H9 (cell line): ENCODE results near the gene CDH13. TPM values are rescaled to one million over a fixed set of nuclear protein-coding genes. Genes with fewer than 3 reads are reported as not detected.

ENCODE experiments used
- DNase-seq: peaks from one replicate; pipeline ENCODE4 v3.0.0-alpha.2; 2017
- H2AFZ ChIP-seq: one replicate; pipeline ENCODE4 v1.6.1; 2013; ENCODE audit warnings: mild to moderate bottlenecking, low read length, control low read depth, moderate library complexity
- H2AK5ac ChIP-seq: 2 replicates; pipeline ENCODE4 v1.6.1; 2013; ENCODE audit warnings: low read length, control low read depth, mixed read lengths; ENCODE audit not compliant: insufficient read length
- H2BK120ac ChIP-seq: one replicate; pipeline ENCODE4 v1.6.1; 2013; ENCODE audit warnings: low read depth, mild to moderate bottlenecking, low read length, control low read depth, inconsistent platforms; ENCODE audit not compliant: poor library complexity, severe bottlenecking
- H2BK12ac ChIP-seq: 2 replicates; pipeline ENCODE4 v1.6.1; 2013; ENCODE audit warnings: low read length, control low read depth, mixed read lengths, low read depth; ENCODE audit not compliant: insufficient read length
- H2BK15ac ChIP-seq: 2 replicates; pipeline ENCODE4 v1.6.1; 2013; ENCODE audit warnings: low read depth, low read length, control low read depth
- H2BK20ac ChIP-seq: one replicate; pipeline ENCODE4 v1.6.1; 2013; ENCODE audit warnings: low read depth, mild to moderate bottlenecking, low read length, control low read depth, inconsistent platforms; ENCODE audit not compliant: poor library complexity, severe bottlenecking
- H2BK5ac ChIP-seq: 2 replicates; pipeline ENCODE4 v1.6.1; 2013; ENCODE audit warnings: low read length, control low read depth, mixed read lengths; ENCODE audit not compliant: insufficient read length
- H3K14ac ChIP-seq: 2 replicates; pipeline ENCODE4 v1.6.1; 2013; ENCODE audit warnings: low read length, control low read depth; ENCODE audit not compliant: insufficient read depth
- H3K18ac ChIP-seq: 2 replicates; pipeline ENCODE4 v1.6.1; 2013; ENCODE audit warnings: low read depth, mild to moderate bottlenecking, mixed read lengths, low read length, control low read depth; ENCODE audit not compliant: insufficient read length
- H3K23ac ChIP-seq: 2 replicates; pipeline ENCODE4 v1.6.1; 2013; ENCODE audit warnings: low read length, control low read depth, mixed read lengths, low read depth; ENCODE audit not compliant: insufficient read length
- H3K23me2 ChIP-seq: 2 replicates; pipeline ENCODE4 v1.6.1; 2013; ENCODE audit warnings: low read depth, mild to moderate bottlenecking, mixed read lengths, low read length, control low read depth; ENCODE audit not compliant: insufficient read length, poor library complexity, severe bottlenecking
- H3K27ac ChIP-seq: 2 replicates; pipeline ENCODE4 v1.5.1; 2013; ENCODE audit warnings: low read length, control low read depth, mixed read lengths, low read depth; ENCODE audit not compliant: insufficient read length
- H3K27me3 ChIP-seq: 2 replicates; pipeline ENCODE4 v1.6.1; 2013; ENCODE audit warnings: low read length, control low read depth, inconsistent platforms; ENCODE audit not compliant: insufficient read depth
- H3K4ac ChIP-seq: 2 replicates; pipeline ENCODE4 v1.6.1; 2013; ENCODE audit warnings: low read depth, mild to moderate bottlenecking, control low read depth, inconsistent platforms, low read length, moderate library complexity
- H3K4me1 ChIP-seq: 2 replicates; pipeline ENCODE4 v1.6.1; 2013; ENCODE audit warnings: low read length, control low read depth, inconsistent platforms; ENCODE audit not compliant: insufficient read depth
- H3K4me2 ChIP-seq: 2 replicates; pipeline ENCODE4 v1.6.1; 2013; ENCODE audit warnings: low read length, control low read depth, mixed read lengths; ENCODE audit not compliant: insufficient read length, insufficient read depth
- H3K56ac ChIP-seq: 2 replicates; pipeline ENCODE4 v1.6.1; 2013; ENCODE audit warnings: low read depth, mild to moderate bottlenecking, mixed read lengths, low read length, control low read depth; ENCODE audit not compliant: insufficient read length
- H3K79me1 ChIP-seq: 2 replicates; pipeline ENCODE4 v1.6.1; 2013; ENCODE audit warnings: low read depth, mild to moderate bottlenecking, moderate library complexity, low read length, control low read depth, inconsistent platforms; ENCODE audit not compliant: insufficient read depth, poor library complexity, severe bottlenecking
- H3K79me2 ChIP-seq: 2 replicates; pipeline ENCODE4 v1.6.1; 2013; ENCODE audit warnings: low read length, control low read depth, inconsistent platforms; ENCODE audit not compliant: insufficient read depth
- H3K9ac ChIP-seq: 2 replicates; pipeline ENCODE4 v1.6.1; 2013; ENCODE audit warnings: low read length, control low read depth, mixed read lengths; ENCODE audit not compliant: insufficient read length; ENCODE audit errors: extremely low read depth
- H3K9me3 ChIP-seq: one replicate; pipeline ENCODE4 v1.6.1; 2013; ENCODE audit warnings: low read depth, low read length, inconsistent platforms; ENCODE audit not compliant: control insufficient read depth
- H3T11ph ChIP-seq: one replicate; pipeline ENCODE4 v1.6.1; 2013; ENCODE audit warnings: mild to moderate bottlenecking, low read length, control low read depth, inconsistent platforms
- H4K20me1 ChIP-seq: one replicate; pipeline ENCODE4 v1.6.1; 2013; ENCODE audit not compliant: control insufficient read depth, insufficient read length, insufficient read depth
- H4K5ac ChIP-seq: 2 replicates; pipeline ENCODE4 v1.6.1; 2013; ENCODE audit warnings: low read depth, mild to moderate bottlenecking, mixed read lengths, low read length, control low read depth; ENCODE audit not compliant: insufficient read length
- H4K8ac ChIP-seq: replicated peaks from 2 replicates; pipeline ENCODE4 v1.6.1; 2013; ENCODE audit warnings: low read length, control low read depth, mixed read lengths, low read depth; ENCODE audit not compliant: insufficient read length
- H4K91ac ChIP-seq: 2 replicates; pipeline ENCODE4 v1.6.1; 2013; ENCODE audit warnings: low read depth, mild to moderate bottlenecking, moderate library complexity, mixed read lengths, low read length, control low read depth; ENCODE audit not compliant: insufficient read length
- H3K27ac Mint-ChIP-seq, 3 experiments: 2 replicates in 2 of 3; 3 replicates in 1 of 3; pipeline ENCODE4 v1.8.0; 2020 to 2021; ENCODE audit warnings: mixed read lengths in 3 of 3, mild to moderate bottlenecking in 1 of 3, moderate library complexity in 1 of 3
- H3K27me3 Mint-ChIP-seq: 2 replicates; pipeline ENCODE4 v1.8.0; 2021; ENCODE audit warnings: low read depth, mild to moderate bottlenecking, moderate library complexity, mixed read lengths
- H3K36me3 Mint-ChIP-seq, 3 experiments: 2 replicates in 2 of 3; 3 replicates in 1 of 3; pipeline ENCODE4 v1.8.0; 2020 to 2021; ENCODE audit warnings: low read depth in 3 of 3, mixed read lengths in 3 of 3; ENCODE audit not compliant: insufficient read depth in 1 of 3
- H3K4me1 Mint-ChIP-seq, 2 experiments: 2 replicates each; pipeline ENCODE4 v1.8.0; 2020; ENCODE audit warnings: mixed read lengths in 2 of 2
- H3K4me3 Mint-ChIP-seq, 2 experiments: 2 replicates in 1 of 2; 3 replicates in 1 of 2; pipeline ENCODE4 v1.8.0; 2020 to 2021; ENCODE audit warnings: mild to moderate bottlenecking in 2 of 2, mixed read lengths in 2 of 2, moderate library complexity in 1 of 2
- H3K9me3 Mint-ChIP-seq, 2 experiments: 2 replicates in 1 of 2; 3 replicates in 1 of 2; pipeline ENCODE4 v1.8.0; 2020; ENCODE audit warnings: mild to moderate bottlenecking in 2 of 2, mixed read lengths in 2 of 2, moderate library complexity in 1 of 2
- WGBS: extraction: QIAGEN DNeasy Blood & Tissue Kit; methylation state at CpG from one replicate; pipeline ENCODE4 v1.1.7; 2013; ENCODE audit warnings: missing lambda C conversion rate, low lambda C conversion rate, mixed read lengths; ENCODE audit not compliant: insufficient read length; ENCODE audit errors: extremely low coverage; 5-methylcytosine and 5-hydroxymethylcytosine counted together
- total RNA-seq: library from RNA; stranded (reverse); gene quantifications from 2 replicates; pipeline ENCODE4 v1.2.1, GENCODE V29; 2021
- TF ChIP-seq, protein P1 (sequence below): fragments of 200-600 bp; sonication (generic); conservative IDR thresholded peaks from 3 replicates; pipeline ENCODE4 v1.8.0; 2021; ENCODE audit warnings: antibody characterized with exemption, mild to moderate bottlenecking

Gene CDH13
- total RNA-seq, 1 experiment from 2014 or later, result 1.5 TPM

DNA sequence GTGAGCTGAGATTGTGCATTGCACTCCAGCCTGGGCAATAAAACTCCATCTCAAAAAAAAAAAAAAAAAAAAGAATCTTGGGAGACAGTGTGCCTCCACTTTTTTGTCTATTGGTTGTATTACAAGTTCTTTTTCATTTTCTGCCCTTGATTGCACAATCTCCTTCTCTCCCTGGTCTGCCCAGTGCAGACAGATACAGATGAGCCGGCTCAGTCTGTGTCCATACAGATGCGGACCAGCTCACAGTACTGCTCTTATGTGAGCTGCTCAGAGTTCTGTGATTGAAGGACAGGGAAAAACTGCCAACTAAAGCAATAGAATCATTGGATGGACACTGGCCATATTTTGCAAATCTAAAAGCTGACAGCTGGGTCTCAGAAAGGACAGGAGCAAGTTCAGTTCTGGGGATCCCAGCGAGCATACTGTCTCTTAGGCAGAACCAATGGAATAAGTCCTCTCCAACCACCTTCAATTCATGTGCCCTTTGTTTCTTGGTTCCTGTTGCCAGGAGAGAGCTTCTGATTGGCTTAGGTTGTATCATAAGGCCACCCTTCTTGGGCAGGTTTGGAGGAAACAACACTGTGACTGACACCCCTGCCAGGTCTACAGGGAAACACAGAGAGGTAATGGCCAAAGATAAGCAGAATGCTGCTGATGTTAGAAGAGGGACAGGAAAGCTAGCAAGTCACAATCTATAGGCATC lies 685.4 kb downstream of the CDH13 start:
- Histone ChIP-seq H2BK15ac (no peak overlapping the region), H3K23me2 (no peaks in the 10 kb centered on the region), H3K27ac (no peak overlapping the region), H2BK20ac (no peak overlapping the region), H3K23ac (no peak overlapping the region), H3K18ac (no peak overlapping the region), H3K79me1 (no peaks in the 10 kb centered on the region), H4K5ac (no peak overlapping the region), H2BK5ac (no peak overlapping the region), H3K4me1 (no peaks in the 10 kb centered on the region), H2AFZ (no peak overlapping the region), H3T11ph (no peak overlapping the region), H2AK5ac (no peak overlapping the region), H3K14ac (no peak overlapping the region), H4K8ac (no peak overlapping the region), H3K9me3 (no peaks in the 10 kb centered on the region), H3K4ac (no peak overlapping the region), H2BK120ac (no peak overlapping the region), H3K79me2 (no peaks in the 10 kb centered on the region), H3K56ac (no peak overlapping the region), H3K27me3 (no peaks in the 10 kb centered on the region), H4K91ac (no peak overlapping the region), H3K9ac (no peak overlapping the region), H4K20me1 (no peaks in the 10 kb centered on the region), H2BK12ac (no peak overlapping the region), H3K4me2 (no peak overlapping the region)
- Mint-ChIP-seq H3K27ac (no peak overlapping the region; a peak in 1 of 7 replicates), H3K4me3 (no peak overlapping the region), H3K27me3 (peaks cover 2% of the 10 kb centered on the region; the same call in 1 of the 2 replicates), H3K9me3 (no peaks in the 10 kb centered on the region), H3K36me3 (no peaks in the 10 kb centered on the region), H3K4me1 (peaks cover 0 to 3% of the 10 kb centered on the region in 2 experiments; a peak in 1 of 4 replicates)
- TF ChIP-seq, protein P1, sequence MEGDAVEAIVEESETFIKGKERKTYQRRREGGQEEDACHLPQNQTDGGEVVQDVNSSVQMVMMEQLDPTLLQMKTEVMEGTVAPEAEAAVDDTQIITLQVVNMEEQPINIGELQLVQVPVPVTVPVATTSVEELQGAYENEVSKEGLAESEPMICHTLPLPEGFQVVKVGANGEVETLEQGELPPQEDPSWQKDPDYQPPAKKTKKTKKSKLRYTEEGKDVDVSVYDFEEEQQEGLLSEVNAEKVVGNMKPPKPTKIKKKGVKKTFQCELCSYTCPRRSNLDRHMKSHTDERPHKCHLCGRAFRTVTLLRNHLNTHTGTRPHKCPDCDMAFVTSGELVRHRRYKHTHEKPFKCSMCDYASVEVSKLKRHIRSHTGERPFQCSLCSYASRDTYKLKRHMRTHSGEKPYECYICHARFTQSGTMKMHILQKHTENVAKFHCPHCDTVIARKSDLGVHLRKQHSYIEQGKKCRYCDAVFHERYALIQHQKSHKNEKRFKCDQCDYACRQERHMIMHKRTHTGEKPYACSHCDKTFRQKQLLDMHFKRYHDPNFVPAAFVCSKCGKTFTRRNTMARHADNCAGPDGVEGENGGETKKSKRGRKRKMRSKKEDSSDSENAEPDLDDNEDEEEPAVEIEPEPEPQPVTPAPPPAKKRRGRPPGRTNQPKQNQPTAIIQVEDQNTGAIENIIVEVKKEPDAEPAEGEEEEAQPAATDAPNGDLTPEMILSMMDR, result no peak
- no peak for DNase-seq
- WGBS, result no CpG with 5 or more reads among the region's 3 CpGs
